GM23338 (cell line): ENCODE measurements around the gene ALG14. TPM values are rescaled to one million over a fixed set of nuclear protein-coding genes. Genes with fewer than 3 reads are reported as not detected.

Experiments
- ATAC-seq: fragments of 200-7000 bp; cut with Tn5 transposase; 3 replicates; pipeline ENCODE4 v1.9.1; 2020
- DNase-seq: peaks from one replicate; pipeline ENCODE4 v3.0.0-alpha.2; 2015; ENCODE audit warnings: low spot score
- H2AFZ ChIP-seq: fragments of 200-600 bp; sonication (generic); 2 replicates; pipeline ENCODE4 v1.8.0; 2016; ENCODE audit warnings: antibody characterized with exemption, mild to moderate bottlenecking, moderate library complexity
- H3F3A ChIP-seq: fragments of 200-600 bp; sonication (generic); replicated peaks from 2 replicates; pipeline ENCODE4 v1.8.0; 2017; ENCODE audit warnings: antibody characterized with exemption, mixed run types, low read depth
- H3K27ac ChIP-seq: fragments of 200-600 bp; sonication (generic); 2 replicates; pipeline ENCODE4 v1.6.1; 2016; ENCODE audit warnings: low read depth
- H3K27me3 ChIP-seq: fragments of 200-600 bp; sonication (generic); 2 replicates; pipeline ENCODE4 v1.8.0; 2016; ENCODE audit warnings: mild to moderate bottlenecking, mixed run types, moderate library complexity; ENCODE audit not compliant: insufficient read depth
- H3K36me3 ChIP-seq: fragments of 200-600 bp; sonication (generic); 2 replicates; pipeline ENCODE4 v1.8.0; 2016; ENCODE audit warnings: mild to moderate bottlenecking; ENCODE audit not compliant: insufficient read depth
- H3K4me1 ChIP-seq: fragments of 200-600 bp; sonication (generic); 2 replicates; pipeline ENCODE4 v1.8.0; 2016; ENCODE audit warnings: mild to moderate bottlenecking, moderate library complexity; ENCODE audit not compliant: insufficient read depth
- H3K4me2 ChIP-seq: fragments of 200-600 bp; sonication (generic); 2 replicates; pipeline ENCODE4 v1.7.1; 2017; ENCODE audit warnings: mixed run types
- H3K4me3 ChIP-seq: fragments of 200-600 bp; sonication (generic); 2 replicates; pipeline ENCODE4 v1.6.1; 2016; ENCODE audit warnings: mixed run types
- H3K79me2 ChIP-seq: fragments of 200-600 bp; sonication (generic); replicated peaks from 2 replicates; pipeline ENCODE4 v1.8.0; 2017; ENCODE audit warnings: mild to moderate bottlenecking; ENCODE audit not compliant: insufficient read depth
- H3K9me2 ChIP-seq: fragments of 200-600 bp; sonication (generic); 2 replicates; pipeline ENCODE4 v1.8.0; 2017; ENCODE audit not compliant: insufficient read depth
- H4K20me1 ChIP-seq: fragments of 200-600 bp; sonication (generic); replicated peaks from 2 replicates; pipeline ENCODE4 v1.8.0; 2017; ENCODE audit warnings: mild to moderate bottlenecking; ENCODE audit not compliant: insufficient read depth
- H3K27ac Mint-ChIP-seq: 2 replicates; pipeline ENCODE4 v1.8.0; 2020; ENCODE audit warnings: inconsistent platforms, mild to moderate bottlenecking, moderate library complexity, mixed read lengths
- H3K27me3 Mint-ChIP-seq: 3 replicates; pipeline ENCODE4 v1.8.0; 2022; ENCODE audit warnings: low read depth, mild to moderate bottlenecking, moderate library complexity, mixed read lengths, inconsistent platforms; ENCODE audit not compliant: insufficient read depth, poor library complexity
- H3K36me3 Mint-ChIP-seq: 3 replicates; pipeline ENCODE4 v1.8.0; 2021; ENCODE audit warnings: low read depth, mild to moderate bottlenecking, inconsistent platforms, moderate library complexity, mixed read lengths
- H3K4me1 Mint-ChIP-seq: 3 replicates; pipeline ENCODE4 v1.8.0; 2020; ENCODE audit warnings: mild to moderate bottlenecking, inconsistent platforms, mixed read lengths
- H3K4me3 Mint-ChIP-seq: 3 replicates; pipeline ENCODE4 v1.8.0; 2021; ENCODE audit warnings: moderate library complexity, mild to moderate bottlenecking, inconsistent platforms, mixed read lengths
- H3K9me3 Mint-ChIP-seq: 3 replicates; pipeline ENCODE4 v1.8.0; 2020; ENCODE audit warnings: moderate library complexity, mild to moderate bottlenecking, inconsistent platforms, mixed read lengths
- CREB1 ChIP-seq: fragments of 250-450 bp; sonication (Bioruptor Pico); IDR thresholded peaks from 2 replicates; pipeline ENCODE4 v1.5.0; 2020; ENCODE audit warnings: low read depth, mild to moderate bottlenecking, moderate library complexity
- CTCF ChIP-seq, 2 experiments: fragments of 200-600 bp in 1 of 2; sonication (generic) in 1 of 2; conservative IDR thresholded peaks; 2 replicates each; pipeline versions ENCODE4 v1.5.1 to v1.6.1; 2016 to 2017; ENCODE audit warnings: antibody characterized with exemption in 2 of 2, low read depth in 2 of 2, mild to moderate bottlenecking in 2 of 2, moderate library complexity in 1 of 2
- EZH2phosphoT487 ChIP-seq: fragments of 200-600 bp; sonication (generic); IDR thresholded peaks from one replicate; pipeline ENCODE4 v1.8.1; 2018; ENCODE audit warnings: antibody characterized with exemption; ENCODE audit not compliant: unreplicated experiment
- REST ChIP-seq: IDR thresholded peaks from one replicate; pipeline ENCODE4 v1.6.1; 2018; ENCODE audit warnings: antibody characterized with exemption; ENCODE audit not compliant: unreplicated experiment
- ZNF114 ChIP-seq: fragments of 250-450 bp; sonication (Bioruptor Pico); IDR thresholded peaks from 2 replicates; pipeline ENCODE4 v1.5.0; 2020; ENCODE audit warnings: mild to moderate bottlenecking, moderate library complexity
- polyA plus RNA-seq: library from polyadenylated mRNA; unstranded; fragments of >200 nt; fragmentation: Nextera tagmentation; extraction: Ambion mirVana; gene quantifications from 2 replicates; pipeline ENCODE4 v1.2.1, GENCODE V29; 2016
- total RNA-seq: library from RNA; depleted of rRNA; stranded (reverse); fragments of >200 nt; shearing (Covaris generic); gene quantifications from 2 replicates; pipeline ENCODE4 v1.2.3, GENCODE V29; 2014

The ALG14 gene
- total and polyA plus RNA-seq, 2 experiments from 2014 or later: 0.42 to 2.8 TPM

- Mint-ChIP-seq H3K36me3 (no peaks in the 10 kb centered on the region; the same call in 2 of the 3 replicates), H3K9me3 (no peaks in the 10 kb centered on the region), H3K27ac (no peak overlapping the region), H3K27me3 (peaks cover 5% of the 10 kb centered on the region), H3K4me1 (peaks cover 12% of the 10 kb centered on the region), H3K4me3 (no peak overlapping the region)
- Histone ChIP-seq H3K9me2 (no peaks in the 10 kb centered on the region), H4K20me1 (no peaks in the 10 kb centered on the region), H2AFZ (no peak overlapping the region), H3K36me3 (no peaks in the 10 kb centered on the region), H3K79me2 (no peaks in the 10 kb centered on the region), H3K4me3 (no peak overlapping the region), H3F3A (no peaks in the 10 kb centered on the region), H3K4me2 (no peak overlapping the region), H3K4me1 (peaks cover 12% of the 10 kb centered on the region), H3K27me3 (no peaks in the 10 kb centered on the region), H3K27ac (no peak overlapping the region)
- DNase-seq (no peak), ATAC-seq (no peak)
- no peak for TF ChIP-seq CREB1
- TF ChIP-seq CTCF (conservative IDR thresholded peaks at IDR 0.05; ENCODE audit: low read depth in 2 of 2): no peak
- no peak for TF ChIP-seq REST
Observed at GRCh38 chr1:94953107-94953506, 119.6 kb downstream of the ALG14 start.

- H3K27ac Mint-ChIP-seq: no peak overlapping the region
- TF ChIP-seq REST: no peak
- no peak for TF ChIP-seq CTCF (conservative IDR thresholded peaks at IDR 0.05; ENCODE audit: low read depth in 2 of 2)
- no peak for TF ChIP-seq CREB1
- TF ChIP-seq EZH2phosphoT487: no peak
- TF ChIP-seq ZNF114 (CRISPR knock-in tag): no peak
Observed at GRCh38 chr1:94952539-94952938, 120.2 kb downstream of the ALG14 start.

More at GRCh38 chr1:94952539-94952938, 120.2 kb downstream of the ALG14 start:
- H2AFZ ChIP-seq: no peak overlapping the region
- Mint-ChIP-seq H3K27me3 (peaks cover 5% of the 10 kb centered on the region), H3K9me3 (no peaks in the 10 kb centered on the region), H3K4me1 (peaks cover 12% of the 10 kb centered on the region), H3K36me3 (no peaks in the 10 kb centered on the region; the same call in 2 of the 3 replicates), H3K4me3 (no peak overlapping the region)
- no peak for ATAC-seq
- H4K20me1 ChIP-seq: no peaks in the 10 kb centered on the region
- H3K27me3 ChIP-seq: no peaks in the 10 kb centered on the region
- peaks cover 12% of the 10 kb centered on the region for H3K4me1 ChIP-seq
- H3F3A ChIP-seq: no peaks in the 10 kb centered on the region
- H3K27ac ChIP-seq: 0 out of 2 replicates have a peak overlapping the region, but pooled peaks have one; percentile 42
- H3K36me3 ChIP-seq: no peaks in the 10 kb centered on the region
- H3K9me2 ChIP-seq: no peaks in the 10 kb centered on the region
- no peak overlapping the region for H3K4me2 ChIP-seq
- no peak for DNase-seq
- H3K79me2 ChIP-seq: no peaks in the 10 kb centered on the region
- H3K4me3 ChIP-seq: no peak overlapping the region
